Measurements from ENCODE around the gene MAP4K4. TPM values are rescaled to one million over a fixed set of nuclear protein-coding genes. Genes with fewer than 3 reads are reported as not detected.

Gene MAP4K4
- total and polyA plus RNA-seq, 2 of the 13 experiments (the other 11 are each of a cell fraction or from before 2014, with no cell fraction given): 105 to 264 TPM

GRCh38 chr2:101741775-101742520, 44.4 kb downstream of the MAP4K4 start:
- Histone ChIP-seq H3K79me2 (ENCODE audit: insufficient read depth, low read length) (peaks cover 95% of the 10 kb centered on the region), H3K27ac (ENCODE audit: extremely low read length, insufficient read depth, low read length) (peak overlapping the region; percentile 47), H2AFZ (ENCODE audit: low read length) (no peak overlapping the region), H3K27me3 (ENCODE audit: control insufficient read depth in 1 of 2, insufficient read depth in 2 of 2, low read length in 2 of 2) (no peaks in the 10 kb centered on the region), H3K4me1 (ENCODE audit: insufficient read depth, low read length) (peaks cover 100% of the 10 kb centered on the region), H3K4me2 (ENCODE audit: low read depth, low read length) (peak overlapping the region; percentile 43; the same call in 1 of the 2 replicates), H4K20me1 (ENCODE audit: insufficient read depth, low read length) (peaks cover 74% of the 10 kb centered on the region), H3K9me3 (ENCODE audit: low read length) (no peaks in the 10 kb centered on the region), H3K9ac (ENCODE audit: insufficient read depth, low read depth, low read length) (peak overlapping the region; percentile 33; the same call in 1 of the 2 replicates), H3K4me3 (replicated peaks in 1 of 3; ENCODE audit: insufficient read depth in 1 of 3, low read depth in 2 of 3, low read length in 3 of 3) (no peak overlapping the region), H3K36me3 (replicated peaks in 1 of 2; ENCODE audit: control insufficient read depth in 1 of 2, insufficient read depth in 2 of 2, low read length in 2 of 2) (peaks cover 5 to 6% of the 10 kb centered on the region in 2 experiments; a peak in 3 of 5 replicates)
- POLR2A ChIA-PET: interaction anchor here (0.6 to 1.6 kb wide), 5 partner anchors 8 to 175 kb away, joined by 3 to 6 read pairs (median 4); no protein-coding TSS in a partner anchor
- ATAC-seq (peak; percentile 21), FAIRE-seq (no peak), DNase-seq (ENCODE audit: low spot score) (no peak)
- in situ Hi-C loops (cut with HindIII; ENCODE audit: extremely low pct_ligation_motif_present, low pct_unique_long_range_greater_than_20kb): no loop called here
- intact Hi-C loops (cut with micrococcal nuclease; ENCODE audit: unreplicated experiment): no loop called here
- CTCF ChIA-PET (ENCODE audit: low intra/inter-chr PET ratio, low total read pairs): no interaction called here
- WGBS (ENCODE audit: low lambda C conversion rate): 74% methylated on average over 9 of the region's 9 CpGs
- BruUV-seq (replicated peaks): TSS peak; percentile 6
- TF ChIP-seq ZNF263 (CRISPR knock-in tag; IDR thresholded peaks at IDR 0.05) (0 out of 2 replicates have a peak, but pooled peaks have one; percentile 19), ZBTB38 (CRISPR knock-in tag; IDR thresholded peaks at IDR 0.05) (peak; percentile 63), CCDC6 (CRISPR knock-in tag; IDR thresholded peaks at IDR 0.05) (0 out of 2 replicates have a peak, but pooled peaks have one; percentile 40), ZNF598 (CRISPR knock-in tag; IDR thresholded peaks at IDR 0.05; ENCODE audit: borderline replicate concordance) (0 out of 2 replicates have a peak, but pooled peaks have one; percentile 14), ZNF556 (CRISPR knock-in tag; IDR thresholded peaks at IDR 0.05; ENCODE audit: borderline replicate concordance) (peak; percentile 66; the same call in 1 of the 2 replicates), SAFB2 (CRISPR knock-in tag; IDR thresholded peaks at IDR 0.05; ENCODE audit: borderline replicate concordance, low read depth) (0 out of 2 replicates have a peak, but pooled peaks have one; percentile 47), THAP9 (CRISPR knock-in tag; IDR thresholded peaks at IDR 0.05; ENCODE audit: borderline replicate concordance) (0 out of 2 replicates have a peak, but pooled peaks have one; percentile 32), TEAD3 (CRISPR knock-in tag; optimal IDR thresholded peaks at IDR 0.05; ENCODE audit: borderline replicate concordance) (peak; percentile 52), HOXA3 (CRISPR knock-in tag; IDR thresholded peaks at IDR 0.05) (0 out of 2 replicates have a peak, but pooled peaks have one; percentile 20), ZNF292 (CRISPR knock-in tag; IDR thresholded peaks at IDR 0.05; ENCODE audit: borderline replicate concordance, low read depth) (0 out of 2 replicates have a peak, but pooled peaks have one; percentile 21), RBM22 (optimal IDR thresholded peaks at IDR 0.05; ENCODE audit: low read length) (peak; percentile 68), ZBTB46 (CRISPR knock-in tag; IDR thresholded peaks at IDR 0.05; ENCODE audit: borderline replicate concordance) (0 out of 2 replicates have a peak, but pooled peaks have one; percentile 47), ZNF781 (CRISPR knock-in tag; IDR thresholded peaks at IDR 0.05; ENCODE audit: borderline replicate concordance, not compliant biosample characterization) (no peak)
